Lower leg skin (tissue), 3 donors: ENCODE measurements around the gene YIPF5.

ENCODE experiments used
- CTCF ChIP-seq, 3 donors: fragments of 450-650 bp; IDR thresholded peaks; one replicate each; pipeline ENCODE4 v1.5.1; 2016; ENCODE audit warnings: antibody characterized with exemption in 3 of 3, mild to moderate bottlenecking in 3 of 3, moderate library complexity in 2 of 3
- POLR2A ChIP-seq, 2 donors: fragments of 450-650 bp; IDR thresholded peaks; one replicate each; pipeline ENCODE4 v1.6.1; 2016 to 2017; ENCODE audit warnings: antibody characterized with exemption in 2 of 2, mild to moderate bottlenecking in 1 of 2, moderate library complexity in 1 of 2

DNA sequence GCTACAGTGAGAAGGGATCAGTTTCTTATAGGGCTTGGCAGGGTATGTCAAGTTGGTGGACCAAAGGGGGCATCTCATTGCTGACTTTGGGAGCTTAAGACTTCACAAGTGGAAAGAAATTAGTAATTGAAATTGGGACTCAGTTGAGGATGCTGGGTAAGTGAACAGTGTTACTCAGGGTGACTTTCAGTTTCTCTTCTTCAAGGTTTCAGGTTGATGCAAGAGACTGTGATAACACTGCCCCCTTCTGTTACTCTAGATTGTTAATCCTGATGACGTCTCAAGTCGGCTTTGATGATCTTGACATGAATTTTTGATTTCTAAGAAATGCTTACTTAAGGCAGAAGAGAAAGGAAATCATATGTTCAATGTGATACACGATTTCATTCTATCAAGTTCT lies 21.5 kb upstream of the YIPF5 start:
- TF ChIP-seq CTCF (IDR thresholded peaks at IDR 0.05) = no peak
- TF ChIP-seq POLR2A (IDR thresholded peaks at IDR 0.05) = no peak
